ENCODE data around the gene OR5A2.
"Not testable (repeated sequence)": the region's sequence is repeated elsewhere in the genome, so short reads cannot be mapped to it uniquely, and the experiment has no call there.

Gene OR5A2

GRCh38 chr11:59394186-59394585 lies 32.0 kb downstream of the OR5A2 start:
- no peak for DNase-seq (ENCODE audit: low read depth in 2 of 2)

DNA sequence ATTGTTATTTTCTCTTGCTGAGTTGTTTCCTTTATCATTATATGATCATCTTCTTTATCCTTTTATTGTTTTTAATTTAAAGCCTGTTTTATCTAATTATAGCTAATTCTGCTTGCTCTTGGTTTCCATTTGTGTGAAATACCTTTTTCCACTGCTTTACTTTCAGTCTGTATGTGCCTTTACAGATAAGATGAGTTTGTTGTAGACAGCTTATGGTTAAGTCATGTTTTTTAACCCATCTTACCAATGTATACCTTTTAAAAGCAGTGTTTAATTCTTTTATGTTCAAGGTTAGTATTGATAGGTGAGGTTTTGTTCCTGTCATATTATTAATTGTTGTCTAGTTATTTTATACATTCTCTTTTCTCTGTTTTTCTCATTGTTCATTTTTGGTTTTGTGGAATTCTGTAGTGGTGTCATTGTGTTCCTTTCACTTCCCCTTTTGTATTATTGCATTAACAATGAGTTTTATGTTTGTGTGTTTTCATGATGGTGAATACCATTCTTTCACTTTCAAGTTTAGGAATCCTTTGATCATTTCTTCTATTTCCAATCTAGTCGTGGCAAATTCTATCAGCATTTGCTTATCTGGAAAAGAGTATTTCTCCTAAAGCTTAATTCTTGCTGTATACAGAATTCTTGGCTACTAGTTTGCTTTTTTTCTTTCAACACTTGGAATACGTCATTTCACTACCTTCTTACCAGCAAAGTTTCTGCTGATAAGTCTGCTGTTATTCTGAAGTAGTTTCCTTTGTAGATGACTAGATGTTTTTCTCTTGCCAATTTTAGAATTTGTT lies 45.8 kb downstream of the OR5A2 start:
- DNase-seq (ENCODE audit: low read depth in 2 of 2), result no peak

GRCh38 chr11:59372324-59372723 lies 53.9 kb downstream of the OR5A2 start:
- DNase-seq (ENCODE audit: low read depth in 2 of 2), result not testable (repeated sequence)

DNA sequence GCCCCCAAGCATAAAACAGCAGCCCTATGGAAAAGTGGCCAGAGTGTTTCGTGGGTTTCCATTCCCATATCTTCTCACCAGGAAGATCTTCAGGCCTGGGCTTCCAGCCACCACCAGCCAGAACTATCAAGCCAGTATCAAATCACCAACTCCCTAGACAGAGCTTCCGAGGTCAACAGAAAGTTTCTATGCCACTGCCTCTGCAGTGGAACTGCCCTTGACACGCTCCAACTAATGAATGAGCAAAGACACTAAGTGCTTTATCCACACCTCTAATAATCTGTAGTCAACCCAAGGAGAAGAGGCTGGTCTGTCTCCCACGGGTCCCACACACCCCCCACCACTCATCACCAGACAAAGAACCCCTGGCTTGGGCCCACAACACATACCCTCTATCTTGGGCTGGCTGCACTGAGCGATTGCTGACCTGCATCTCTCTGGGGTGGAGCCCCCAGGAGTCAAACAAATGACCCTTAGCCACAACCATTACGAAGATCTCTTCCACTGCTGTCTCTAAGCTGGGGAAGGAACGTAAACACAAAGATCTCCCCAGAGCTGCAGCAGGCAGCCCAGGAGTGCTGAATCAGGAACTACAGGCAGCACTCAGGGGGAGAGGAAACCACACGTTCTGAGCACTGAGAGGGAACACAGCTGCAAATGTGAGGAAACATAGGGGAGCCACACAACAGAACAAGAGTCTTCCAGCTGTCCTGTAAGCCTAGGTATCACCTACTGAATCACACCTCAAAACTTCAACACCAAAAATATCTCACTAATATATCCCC lies 57.8 kb downstream of the OR5A2 start:
- DNase-seq (ENCODE audit: low read depth in 2 of 2), result no peak
